Measurements from ENCODE around the gene SULF2. TPM values are rescaled to one million over a fixed set of nuclear protein-coding genes. Genes with fewer than 3 reads are reported as not detected.

The SULF2 gene
- total RNA-seq, 2 donors from 2014 or later: 9.1 to 34.3 TPM

- H3K27ac ChIP-seq: no peak overlapping the region
- intact Hi-C loops (cut with DNase I): no loop called here
- 80 to 82% methylated on average over 7 of the region's 7 CpGs for WGBS, 2 donors
- H3K36me3 ChIP-seq (replicated peaks in 1 of 2; ENCODE audit: insufficient read depth in 1 of 2, low read depth in 2 of 2): no peaks in the 10 kb centered on the region
- TF ChIP-seq POLR2A (IDR thresholded peaks at IDR 0.05) (no peak), CTCF (IDR thresholded peaks at IDR 0.05) (no peak)
- H3K4me3 ChIP-seq: no peak overlapping the region
- no peaks in the 10 kb centered on the region for H3K27me3 ChIP-seq
- DNase-seq (no peak), ATAC-seq (no peak)
- no peaks in the 10 kb centered on the region for H3K9me3 ChIP-seq
- H3K4me1 ChIP-seq: no peaks in the 10 kb centered on the region
Measured at GRCh38 chr20:47743671-47744070, 41.6 kb downstream of the SULF2 start.

- H3K4me1 ChIP-seq: no peaks in the 10 kb centered on the region
- H3K4me3 ChIP-seq: no peak overlapping the region
- ATAC-seq (no peak), DNase-seq (no peak)
- no peaks in the 10 kb centered on the region for H3K27me3 ChIP-seq
- 43 to 56% methylated on average over 21 to 22 of the region's 22 CpGs for WGBS, 2 donors
- TF ChIP-seq POLR2A (IDR thresholded peaks at IDR 0.05): no peak
- TF ChIP-seq CTCF (IDR thresholded peaks at IDR 0.05): no peak
- H3K27ac ChIP-seq: no peak overlapping the region
- no peaks in the 10 kb centered on the region for H3K9me3 ChIP-seq
- intact Hi-C loops (cut with DNase I): no loop called here
- H3K36me3 ChIP-seq (replicated peaks in 1 of 2; ENCODE audit: insufficient read depth in 1 of 2, low read depth in 2 of 2): no peaks in the 10 kb centered on the region
Measured at GRCh38 chr20:47741669-47742608, 43.3 kb downstream of the SULF2 start.

GRCh38 chr20:47740862-47741184, 44.5 kb downstream of the SULF2 start:
- Histone ChIP-seq H3K27ac (no peak overlapping the region), H3K36me3 (replicated peaks in 1 of 2; ENCODE audit: insufficient read depth in 1 of 2, low read depth in 2 of 2) (no peaks in the 10 kb centered on the region), H3K4me1 (no peaks in the 10 kb centered on the region), H3K9me3 (no peaks in the 10 kb centered on the region), H3K4me3 (no peak overlapping the region), H3K27me3 (no peaks in the 10 kb centered on the region)
- intact Hi-C loops (cut with DNase I): no loop called here
- DNase-seq (peak in 1 of 4 donors; percentile 56), ATAC-seq (no peak)
- 38 to 40% methylated on average over 11 of the region's 11 CpGs for WGBS, 2 donors
- no peak for TF ChIP-seq POLR2A (IDR thresholded peaks at IDR 0.05)

- Histone ChIP-seq H3K4me1 (no peaks in the 10 kb centered on the region), H3K36me3 (replicated peaks in 1 of 2; ENCODE audit: insufficient read depth in 1 of 2, low read depth in 2 of 2) (no peaks in the 10 kb centered on the region), H3K27me3 (no peaks in the 10 kb centered on the region), H3K9me3 (no peaks in the 10 kb centered on the region), H3K4me3 (no peak overlapping the region), H3K27ac (no peak overlapping the region)
- DNase-seq (no peak), ATAC-seq (no peak)
- WGBS, 2 donors: 60% methylated on average over 10 of the region's 10 CpGs
- no peak for TF ChIP-seq POLR2A (IDR thresholded peaks at IDR 0.05)
- TF ChIP-seq CTCF (IDR thresholded peaks at IDR 0.05): no peak
- intact Hi-C loops (cut with DNase I): no loop called here
Measured at GRCh38 chr20:47740121-47740861, 45.0 kb downstream of the SULF2 start.

- intact Hi-C loops (cut with DNase I): no loop called here
- H3K36me3 ChIP-seq (replicated peaks in 1 of 2; ENCODE audit: insufficient read depth in 1 of 2, low read depth in 2 of 2): no peaks in the 10 kb centered on the region
- no peaks in the 10 kb centered on the region for H3K4me1 ChIP-seq
- H3K4me3 ChIP-seq: no peak overlapping the region
- no peaks in the 10 kb centered on the region for H3K27me3 ChIP-seq
- ATAC-seq (no peak), DNase-seq (no peak)
- H3K9me3 ChIP-seq: no peaks in the 10 kb centered on the region
- H3K27ac ChIP-seq: no peak overlapping the region
- no peak for TF ChIP-seq POLR2A (IDR thresholded peaks at IDR 0.05)
- no peak for TF ChIP-seq CTCF (IDR thresholded peaks at IDR 0.05)
- 60 to 75% methylated on average over 9 of the region's 9 CpGs for WGBS, 2 donors
Measured at GRCh38 chr20:47737923-47738322, 47.4 kb downstream of the SULF2 start.

All from body of pancreas (tissue), 4 donors.